GM12892 (cell line): ENCODE measurements around the gene IPO9.
"Not testable (repeated sequence)": the region's sequence is repeated elsewhere in the genome, so short reads cannot be mapped to it uniquely, and the experiment has no call there.

Experiments used
- DNase-seq: peaks from one replicate; pipeline ENCODE4 v3.0.0; 2011; ENCODE audit not compliant: insufficient read length
- FAIRE-seq: peaks from 2 replicates; lab custom pipeline; 2011; peaks lifted over from hg19 to GRCh38; lab: Jason Lieb, UNC
- POLR2A ChIP-seq: IDR thresholded peaks from 2 replicates; pipeline ENCODE4 v1.6.1; 2011; ENCODE audit warnings: low read depth, low read length, control low read depth
- POLR2AphosphoS5 ChIP-seq: IDR thresholded peaks from 2 replicates; pipeline ENCODE4 v1.6.1; 2011; ENCODE audit warnings: low read depth, low read length, control low read depth
- TAF1 ChIP-seq: IDR thresholded peaks from 2 replicates; pipeline ENCODE4 v1.6.1; 2011; ENCODE audit warnings: low read depth, mild to moderate bottlenecking, control low read depth, low read length, borderline replicate concordance

IPO9 gene

DNA sequence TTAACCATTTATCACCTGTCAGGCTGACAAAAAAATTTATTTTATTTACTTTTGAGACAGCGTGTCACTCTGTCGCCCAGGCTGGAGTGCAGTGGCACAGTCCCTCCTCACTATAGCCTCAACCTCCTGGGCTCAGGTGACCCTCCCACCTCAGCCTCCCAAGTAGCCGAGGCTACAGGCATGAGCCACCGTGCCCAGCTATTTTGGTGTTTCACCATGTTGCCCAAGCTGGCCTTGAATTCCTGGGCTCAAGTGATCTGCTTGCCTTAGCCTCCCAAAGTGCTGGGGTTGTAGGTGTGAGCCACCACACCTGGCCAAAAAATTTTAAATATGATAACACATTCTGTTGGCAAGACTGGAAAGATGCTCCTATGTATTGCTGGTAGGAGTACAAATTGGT lies 11.1 kb downstream of the IPO9 start:
- FAIRE-seq (no peak), DNase-seq (no peak)

DNA sequence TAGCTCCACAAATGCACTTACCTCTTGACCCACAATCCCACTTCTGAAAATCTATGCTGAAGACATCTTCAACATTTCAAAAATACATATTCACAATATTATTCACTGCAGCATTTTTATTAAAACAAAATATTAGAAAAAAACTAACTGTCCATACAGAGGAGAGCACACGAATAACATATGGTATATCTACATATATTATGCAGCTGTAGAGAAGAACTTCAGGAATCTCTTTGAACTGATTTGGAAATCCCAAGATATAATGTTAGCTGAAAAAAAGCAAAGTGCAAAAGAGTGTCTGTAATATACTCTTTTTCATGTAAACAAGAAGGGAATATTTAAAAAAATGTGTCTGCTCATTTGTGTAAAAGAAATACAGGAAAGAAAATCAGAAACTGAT lies 11.5 kb downstream of the IPO9 start:
- FAIRE-seq (no peak), DNase-seq (no peak)
- TF ChIP-seq TAF1, result no peak
- TF ChIP-seq POLR2A, result no peak
- no peak for TF ChIP-seq POLR2AphosphoS5

More for the DNA sequence above, 11.1 kb downstream of the IPO9 start:
- TF ChIP-seq TAF1, result no peak
- TF ChIP-seq POLR2AphosphoS5, result no peak
- no peak for TF ChIP-seq POLR2A

DNA sequence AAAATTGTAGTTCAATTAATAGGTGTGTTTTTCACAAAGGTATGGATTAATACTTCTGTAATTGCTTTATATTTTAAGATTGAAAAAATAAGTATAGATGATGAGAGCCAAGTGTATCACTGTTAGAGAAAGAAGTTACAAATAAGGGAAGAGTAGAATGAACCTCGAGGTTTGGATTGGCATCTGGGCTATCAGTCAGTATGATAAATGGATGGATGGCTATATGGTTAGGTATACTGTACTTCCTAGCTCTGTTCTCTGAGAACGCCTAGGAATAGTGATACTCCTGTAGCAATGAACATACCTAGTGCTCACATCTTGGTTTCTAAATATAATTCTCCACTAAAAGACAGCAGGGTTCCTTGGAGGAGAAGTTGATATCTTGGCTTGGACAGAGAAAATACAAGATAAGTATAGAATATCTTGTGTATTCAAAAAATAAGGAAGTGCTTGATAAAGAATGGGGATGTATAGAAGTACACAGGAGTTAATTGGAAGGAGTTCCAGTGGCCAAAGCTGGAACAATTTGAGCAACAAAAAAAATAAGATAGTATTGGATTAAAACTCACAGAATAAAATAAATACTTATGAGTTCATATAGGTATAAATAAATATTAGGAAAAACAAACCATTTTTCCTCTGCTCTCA lies 12.4 kb downstream of the IPO9 start:
- FAIRE-seq, result no peak
- TF ChIP-seq POLR2AphosphoS5 (no peak), POLR2A (no peak), TAF1 (no peak)
- DNase-seq, result no peak

DNA sequence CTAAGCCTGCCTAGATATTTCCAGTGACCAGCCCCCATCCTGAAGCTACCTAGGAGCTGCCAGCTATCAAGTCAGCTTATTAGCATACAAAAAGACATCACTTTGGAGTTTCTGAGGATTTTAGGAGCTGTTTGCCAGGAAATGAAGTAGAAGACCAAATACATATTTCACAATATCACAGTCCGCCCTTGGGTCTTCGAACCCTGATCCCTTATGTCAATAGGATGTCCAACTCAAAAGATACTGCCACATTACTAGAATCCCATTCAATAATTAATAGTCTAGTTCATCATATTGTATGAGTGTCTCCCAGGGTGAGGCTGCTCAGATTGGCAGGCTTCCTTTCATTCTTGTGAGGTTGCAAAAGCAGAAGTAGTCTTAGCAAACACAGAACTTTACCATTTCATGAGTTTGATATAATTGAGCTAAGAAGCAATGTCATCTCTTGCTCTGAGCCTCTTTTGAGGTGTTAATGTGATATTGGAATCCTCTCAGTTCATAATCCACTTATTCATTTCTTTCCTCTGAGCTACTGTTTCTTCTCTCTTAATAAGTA lies 13.6 kb downstream of the IPO9 start:
- no peak for DNase-seq
- no peak for TF ChIP-seq POLR2AphosphoS5
- no peak for TF ChIP-seq POLR2A
- no peak for TF ChIP-seq TAF1
- no peak for FAIRE-seq

DNA sequence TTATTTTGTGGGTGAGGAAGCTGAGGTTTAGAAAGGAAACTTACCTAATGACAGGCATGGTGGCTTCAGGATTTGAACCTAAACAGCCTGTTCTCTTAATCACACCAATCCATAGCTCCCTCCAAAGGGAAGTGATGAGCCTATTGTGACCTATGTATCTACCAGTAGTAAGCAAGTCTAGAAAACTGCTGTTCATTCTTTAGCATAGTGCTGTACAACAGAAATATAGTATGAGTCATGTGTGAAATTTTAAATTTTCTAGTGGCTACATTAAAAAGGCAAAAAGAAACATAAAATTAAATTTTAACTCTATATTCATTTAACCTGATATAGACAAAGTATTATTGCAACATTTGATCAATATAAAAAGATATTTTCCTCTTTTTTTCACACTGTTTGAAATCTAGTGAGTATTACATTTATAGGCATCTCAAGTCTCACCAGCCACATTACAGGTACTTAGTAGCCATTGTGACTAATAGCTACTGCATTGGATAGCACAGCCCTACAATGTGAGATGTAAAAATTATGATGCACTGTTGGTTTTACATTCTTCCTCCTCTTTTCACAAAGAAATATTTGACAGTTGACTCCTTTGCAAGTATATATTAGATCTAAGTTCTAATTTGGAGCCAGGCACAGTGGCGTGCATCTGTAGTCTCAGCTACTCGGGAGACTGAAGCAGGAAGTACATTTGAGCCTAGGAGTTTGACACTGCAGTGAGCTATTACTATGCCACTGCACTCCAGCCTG lies 16.6 kb downstream of the IPO9 start:
- DNase-seq, result no peak
- no peak for FAIRE-seq
- TF ChIP-seq TAF1, result no peak
- TF ChIP-seq POLR2A, result no peak
- no peak for TF ChIP-seq POLR2AphosphoS5

DNA sequence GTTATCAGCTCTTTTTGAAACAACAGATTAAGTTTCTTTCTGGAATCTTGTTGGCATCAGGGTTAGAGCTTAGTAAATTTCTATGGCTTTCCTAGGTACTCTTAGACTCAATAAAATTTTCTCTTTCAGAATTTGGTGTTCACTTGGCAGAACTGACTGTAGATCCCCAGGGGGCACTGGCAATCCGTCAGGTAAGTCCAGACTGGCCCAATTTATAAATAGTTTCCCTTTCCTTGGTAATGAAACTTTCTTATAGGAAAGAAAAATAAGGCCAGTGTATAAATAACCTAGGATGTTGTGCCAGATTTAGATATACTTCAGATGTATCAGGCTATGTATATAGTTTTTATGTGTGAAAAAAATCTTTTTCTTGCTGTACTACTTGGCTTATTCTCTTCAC lies 18.2 kb downstream of the IPO9 start:
- no peak for TF ChIP-seq POLR2AphosphoS5
- TF ChIP-seq TAF1, result no peak
- TF ChIP-seq POLR2A, result no peak
- FAIRE-seq (no peak), DNase-seq (no peak)

DNA sequence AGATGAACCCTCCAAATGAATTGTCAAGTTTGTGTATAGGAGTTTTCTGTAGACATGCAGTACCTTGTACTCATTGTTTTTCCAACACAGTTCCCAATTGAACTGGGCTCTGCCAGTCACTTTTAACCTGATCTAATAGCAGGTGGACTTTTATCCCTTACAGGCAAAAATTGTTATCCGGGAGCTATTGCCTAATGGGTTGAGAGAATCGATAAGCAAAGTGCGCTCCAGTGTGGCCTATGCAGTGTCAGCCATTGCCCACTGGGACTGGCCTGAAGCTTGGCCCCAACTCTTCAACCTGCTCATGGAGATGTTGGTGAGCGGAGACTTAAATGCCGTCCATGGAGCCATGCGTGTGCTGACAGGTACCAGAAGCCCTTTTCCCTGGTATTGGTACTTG lies 19.3 kb downstream of the IPO9 start:
- FAIRE-seq, result no peak
- TF ChIP-seq POLR2A (no peak), TAF1 (no peak), POLR2AphosphoS5 (no peak)
- DNase-seq, result no peak

DNA sequence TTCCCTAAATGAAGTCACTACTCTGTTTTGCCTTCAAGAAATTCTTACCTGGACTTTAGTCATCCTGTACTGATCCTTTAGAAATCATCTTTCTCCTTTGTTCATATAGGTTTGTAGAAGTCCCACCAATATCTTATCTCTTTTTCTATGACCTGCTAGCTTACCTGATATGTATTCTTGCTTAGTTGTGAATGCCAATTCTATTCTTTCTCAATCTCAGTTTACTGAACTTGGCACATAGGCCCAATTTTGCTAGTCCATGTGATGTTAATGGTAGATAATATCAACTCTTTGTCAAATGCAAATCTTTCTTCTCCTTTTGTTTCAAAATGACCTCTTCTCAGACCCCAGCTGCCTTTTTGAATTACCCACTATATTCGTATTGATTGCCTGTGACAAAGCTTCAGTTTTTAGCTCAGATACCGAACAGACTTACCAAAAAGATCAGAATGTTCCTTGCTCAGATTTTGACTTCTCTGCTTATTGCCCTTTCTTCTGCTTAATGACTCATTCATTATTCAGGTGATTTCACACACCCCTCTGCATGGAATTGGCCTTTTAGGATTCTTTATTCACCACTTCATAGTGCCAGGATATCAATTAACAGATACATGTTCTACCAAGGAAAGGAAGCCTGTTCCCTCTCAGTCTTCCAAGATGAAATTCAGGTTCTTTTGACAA lies 20.6 kb downstream of the IPO9 start:
- FAIRE-seq (no peak), DNase-seq (no peak)
- TF ChIP-seq POLR2AphosphoS5 (no peak), POLR2A (no peak), TAF1 (no peak)

DNA sequence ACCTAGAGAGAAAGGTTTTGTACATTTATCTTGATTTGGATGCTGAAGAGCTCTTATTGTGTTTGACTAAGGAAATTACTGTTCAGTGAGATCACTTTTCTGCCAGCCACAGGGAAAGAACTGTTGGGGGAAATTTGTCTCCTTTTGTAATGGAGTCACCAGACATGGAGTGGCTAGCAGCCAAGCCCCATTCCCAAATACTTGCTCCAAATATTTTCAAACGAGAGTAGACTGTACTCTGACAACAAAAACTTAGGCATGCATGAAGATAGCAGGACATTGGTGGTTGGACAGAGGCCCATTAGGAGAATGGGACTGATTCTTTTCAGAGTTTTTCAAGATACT lies 21.1 kb downstream of the IPO9 start:
- no peak for DNase-seq
- TF ChIP-seq POLR2AphosphoS5 (no peak), TAF1 (no peak), POLR2A (no peak)
- no peak for FAIRE-seq

DNA sequence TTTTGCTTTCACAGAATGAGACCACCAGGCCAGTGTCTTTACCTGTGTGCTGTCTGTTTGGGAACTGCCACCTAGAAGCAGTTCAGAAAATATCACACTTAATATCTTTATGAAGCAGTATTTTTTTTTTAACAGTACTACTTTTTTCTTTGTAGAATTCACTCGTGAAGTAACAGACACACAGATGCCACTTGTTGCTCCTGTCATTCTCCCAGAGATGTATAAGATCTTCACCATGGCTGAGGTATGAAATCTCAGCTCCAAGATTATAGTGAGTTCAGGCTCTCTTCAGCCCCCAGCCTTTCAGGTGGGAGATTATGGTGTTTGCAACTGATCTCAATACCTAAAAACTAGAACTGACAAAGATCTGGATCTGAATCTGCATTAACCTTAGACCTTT lies 23.0 kb downstream of the IPO9 start:
- no peak for DNase-seq
- TF ChIP-seq POLR2A (no peak), TAF1 (no peak), POLR2AphosphoS5 (no peak)
- FAIRE-seq, result no peak

DNA sequence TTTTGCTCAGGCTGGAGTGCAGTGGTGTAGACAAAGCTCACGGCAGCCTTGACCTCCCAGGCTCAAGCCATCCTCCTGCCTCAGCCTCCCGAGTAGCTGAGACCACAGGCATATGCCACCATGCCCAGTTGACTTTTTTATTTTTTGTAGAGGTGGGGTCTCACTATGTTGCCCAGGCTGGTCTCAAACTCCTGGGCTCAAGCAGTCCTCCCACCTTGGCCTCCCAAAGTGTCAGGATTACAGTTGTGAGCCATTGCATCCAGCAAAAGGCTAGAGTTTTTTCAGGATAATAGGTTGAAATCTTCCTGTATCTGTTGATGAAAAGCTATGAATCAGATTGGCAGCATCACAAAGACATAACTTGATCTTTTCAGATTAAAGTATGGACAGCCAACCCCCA lies 27.8 kb downstream of the IPO9 start:
- FAIRE-seq, DNase-seq: not testable (repeated sequence)
